Pancreas (tissue), 10 donors: ENCODE measurements around the gene TRIM29. TPM values are rescaled to one million over a fixed set of nuclear protein-coding genes. Genes with fewer than 3 reads are reported as not detected.
A peak's percentile ranks its signal among the peaks of the same experiment; 100 is the strongest.

Source experiments
- ATAC-seq, 4 donors: fragments of 200-7000 bp; cut with Tn5 transposase; one replicate each; pipeline versions ENCODE4 v1.8.0 to v1.9.1; 2020; ENCODE audit warnings: mild to moderate bottlenecking in 4 of 4, moderate library complexity in 4 of 4
- DNase-seq, 6 donors: peaks; one replicate each; pipeline ENCODE4 v3.0.0-alpha.2; 2020
- FAIRE-seq: peaks from 2 replicates; lab custom pipeline; 2012; peaks lifted over from hg19 to GRCh38; lab: Jason Lieb, UNC
- H3K27ac ChIP-seq, 4 donors: fragments of 200-600 bp; sonication (generic); 1 replicate in 3 of 4; 2 replicates in 1 of 4; pipeline versions ENCODE4 v1.5.0 to v1.8.0; 2020
- H3K27me3 ChIP-seq, 4 donors: fragments of 200-600 bp; one replicate each; pipeline ENCODE4 v1.8.0; 2021
- H3K36me3 ChIP-seq, 3 donors: fragments of 200-600 bp; sonication (generic) in 1 of 3; one replicate each; pipeline versions ENCODE4 v1.5.0 to v1.8.0; 2020 to 2021
- H3K4me1 ChIP-seq, 3 donors: fragments of 200-600 bp; one replicate each; pipeline ENCODE4 v1.8.0; 2021
- H3K4me3 ChIP-seq, 4 donors: fragments of 200-600 bp; sonication (generic) in 2 of 4; one replicate each; pipeline versions ENCODE4 v1.5.0 to v1.8.0; 2020 to 2021
- H3K9me3 ChIP-seq, 4 donors: fragments of 200-600 bp; one replicate each; pipeline ENCODE4 v1.8.0; 2021
- WGBS, 2 donors: extraction: QIAGEN DNeasy Blood & Tissue Kit; methylation state at CpG; one replicate each; pipeline ENCODE4 v1.1.7; 2013; 5-methylcytosine and 5-hydroxymethylcytosine counted together
- intact Hi-C, 3 donors: fragments of 100-400 bp; cut with DNase I; formaldehyde crosslinking; loops; one replicate each; pipeline versions ENCODE4 v1.11.1 to v1.14.2; 2022
- polyA plus RNA-seq, 2 donors: library from polyadenylated mRNA; stranded (reverse); fragments of 200-250 nt; gene quantifications; one replicate each; pipeline ENCODE4 v1.2.3, GENCODE V29; 2013
- total RNA-seq, 6 donors: library from RNA; stranded (reverse); fragmentation: NEBNext Ultra II Directional in 4 of 6; extraction: Animal tissue kit (Norgen Biotek cat#: 25700) in 4 of 6; gene quantifications; one replicate each; pipeline versions ENCODE4 v1.2.1 to v1.2.4, GENCODE V29; 2021 to 2023
- TF ChIP-seq, protein P1 (sequence below), 4 donors: fragments of 200-600 bp; sonication (generic) in 3 of 4; IDR thresholded peaks; one replicate each; pipeline versions ENCODE4 v1.5.0 to v1.8.0; 2021; ENCODE audit warnings: antibody characterized with exemption in 4 of 4
- donor health status: healthy with polysubstance abuse.
- donor health status: DM: no; HTN: no; CAD: no; lungs with moderate emphysema.
- donor health status: DM: no; HTN: no; CAD: no.
- donor health status: control.
- donor health status: control.
- donor health status: Bipolar disorder and iron deficiency.
- donor health status: DM: yes; HTN: yes; CAD: no.
- donor health status: DM: no; HTN: no; CAD: no.
- donor health status: DM: no; HTN: no; CAD: no.
- donor health status: DM: yes; HTN: yes; CAD: no.

Gene TRIM29
- total RNA-seq (1 to 10 TPM in 1 of 6 donors, under 1 TPM in 5; 0.38 to 1.4 (median 0.61) TPM), polyA plus RNA-seq (1 to 10 TPM in 1 of 2 donors, under 1 TPM in 1; 0.42 to 1.7 TPM)

DNA sequence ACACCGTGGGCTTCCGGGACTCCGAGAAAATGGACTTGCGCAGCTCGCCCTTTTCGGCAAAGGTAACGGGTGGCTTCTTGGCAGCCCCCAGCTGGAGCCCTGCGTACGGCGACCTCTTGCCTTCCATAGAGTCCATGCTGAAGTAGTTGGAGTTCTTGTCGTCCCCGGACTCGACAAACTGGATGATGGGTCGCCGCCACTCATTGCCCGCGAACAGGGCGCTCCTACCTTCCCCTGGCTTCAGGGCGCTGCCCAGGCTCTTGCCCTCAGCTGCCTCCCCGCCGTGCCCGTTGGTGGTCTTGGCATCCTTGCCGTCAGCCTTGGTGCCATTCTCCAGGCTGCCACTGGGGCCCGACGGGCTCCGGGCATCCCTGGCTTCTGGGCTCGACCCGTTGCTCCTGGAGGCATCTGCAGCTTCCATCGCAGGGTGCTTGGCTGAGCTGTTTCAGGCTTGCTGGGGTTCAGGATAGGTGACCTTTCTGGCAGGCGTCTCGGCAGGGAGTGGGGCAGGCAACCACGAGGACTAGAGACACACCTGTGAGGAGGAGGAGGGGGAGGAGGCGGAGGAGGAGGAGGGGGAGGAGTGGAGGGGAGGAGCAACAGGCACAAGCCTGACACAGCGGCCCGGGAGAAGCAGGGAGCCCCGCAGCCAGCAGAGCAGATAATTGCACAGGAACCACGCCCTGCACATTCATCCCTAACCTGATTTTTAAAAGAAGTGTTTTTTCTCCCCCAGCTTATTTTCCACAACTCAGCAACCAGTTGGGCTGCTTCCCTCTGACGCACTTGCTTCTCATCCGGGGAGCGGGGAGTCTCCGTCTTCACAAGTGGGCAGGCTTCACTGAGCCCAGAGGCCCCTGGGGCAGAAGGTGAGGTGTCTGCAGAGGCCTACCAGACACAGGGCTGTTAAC is at the start of gene TRIM29:
TSS of gene TRIM29 (minus strand) at position 503 of the 911 bp plus-strand sequence. CDS start at position 421, 82 bp downstream.
- TF ChIP-seq, protein P1, sequence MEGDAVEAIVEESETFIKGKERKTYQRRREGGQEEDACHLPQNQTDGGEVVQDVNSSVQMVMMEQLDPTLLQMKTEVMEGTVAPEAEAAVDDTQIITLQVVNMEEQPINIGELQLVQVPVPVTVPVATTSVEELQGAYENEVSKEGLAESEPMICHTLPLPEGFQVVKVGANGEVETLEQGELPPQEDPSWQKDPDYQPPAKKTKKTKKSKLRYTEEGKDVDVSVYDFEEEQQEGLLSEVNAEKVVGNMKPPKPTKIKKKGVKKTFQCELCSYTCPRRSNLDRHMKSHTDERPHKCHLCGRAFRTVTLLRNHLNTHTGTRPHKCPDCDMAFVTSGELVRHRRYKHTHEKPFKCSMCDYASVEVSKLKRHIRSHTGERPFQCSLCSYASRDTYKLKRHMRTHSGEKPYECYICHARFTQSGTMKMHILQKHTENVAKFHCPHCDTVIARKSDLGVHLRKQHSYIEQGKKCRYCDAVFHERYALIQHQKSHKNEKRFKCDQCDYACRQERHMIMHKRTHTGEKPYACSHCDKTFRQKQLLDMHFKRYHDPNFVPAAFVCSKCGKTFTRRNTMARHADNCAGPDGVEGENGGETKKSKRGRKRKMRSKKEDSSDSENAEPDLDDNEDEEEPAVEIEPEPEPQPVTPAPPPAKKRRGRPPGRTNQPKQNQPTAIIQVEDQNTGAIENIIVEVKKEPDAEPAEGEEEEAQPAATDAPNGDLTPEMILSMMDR (IDR thresholded peaks at IDR 0.05): no peak
- peak in 2 of 6 donors; percentile 18 to 53 for DNase-seq
- no peaks in the 10 kb centered on the region for H3K9me3 ChIP-seq
- peak in 3 of 4 donors; percentile 50 to 70 (median 62) for ATAC-seq
- no peaks in the 10 kb centered on the region for H3K27me3 ChIP-seq
- H3K36me3 ChIP-seq: no peaks in the 10 kb centered on the region
- no peaks in the 10 kb centered on the region for H3K4me1 ChIP-seq
- no peak within 1 kb of the TSS for H3K27ac ChIP-seq
- no peak within 1 kb of the TSS for H3K4me3 ChIP-seq
- 71 to 75% methylated on average over 41 of the region's 41 CpGs for WGBS, 2 donors
- no peak for FAIRE-seq
- intact Hi-C loops: no loop called here

- FAIRE-seq (no peak), DNase-seq (peak in 3 of 6 donors; percentile 37 to 62 (median 46)), ATAC-seq (peak in 3 of 4 donors; percentile 11 to 43 (median 29))
- Histone ChIP-seq H3K4me1 (peaks cover 38 to 54% (median 53%) of the 10 kb centered on the region in 3 donors), H3K9me3 (no peaks in the 10 kb centered on the region), H3K27me3 (no peaks in the 10 kb centered on the region), H3K4me3 (no peak overlapping the region), H3K36me3 (no peaks in the 10 kb centered on the region), H3K27ac (peak overlapping the region; percentile 79 to 92 (median 87))
- 23 to 24% methylated on average over 17 of the region's 17 CpGs for WGBS, 2 donors
- intact Hi-C loops: no loop called here
- TF ChIP-seq, protein P1 (IDR thresholded peaks at IDR 0.05): no peak
Observed at GRCh38 chr11:120186774-120187591, 49.1 kb upstream of the TRIM29 start.

DNA sequence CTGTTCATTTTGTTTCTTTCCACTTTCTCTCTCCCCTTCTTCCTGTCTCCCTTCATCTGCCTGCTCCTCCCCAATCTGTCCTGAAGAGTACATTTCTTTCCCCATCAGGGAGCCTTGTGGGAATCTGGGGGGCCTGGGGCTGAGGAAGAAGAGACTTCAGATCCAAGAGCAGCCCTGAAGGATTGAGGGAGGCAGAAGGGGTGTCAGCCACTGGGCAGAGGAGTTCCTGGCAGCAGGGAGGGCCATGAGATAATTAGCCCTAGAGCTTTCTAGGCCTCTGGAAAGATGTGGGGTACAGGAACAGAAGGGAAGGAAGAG is 48.5 kb upstream of the TRIM29 start:
- Histone ChIP-seq H3K9me3 (no peaks in the 10 kb centered on the region), H3K4me1 (peaks cover 38 to 54% (median 53%) of the 10 kb centered on the region in 3 donors), H3K27ac (peak overlapping the region; percentile 79 to 92 (median 87)), H3K36me3 (no peaks in the 10 kb centered on the region), H3K27me3 (no peaks in the 10 kb centered on the region), H3K4me3 (no peak overlapping the region)
- TF ChIP-seq, protein P1 (IDR thresholded peaks at IDR 0.05): no peak
- ATAC-seq (no peak), DNase-seq (peak in 1 of 6 donors; percentile 28), FAIRE-seq (no peak)
- intact Hi-C loops: no loop called here

DNA sequence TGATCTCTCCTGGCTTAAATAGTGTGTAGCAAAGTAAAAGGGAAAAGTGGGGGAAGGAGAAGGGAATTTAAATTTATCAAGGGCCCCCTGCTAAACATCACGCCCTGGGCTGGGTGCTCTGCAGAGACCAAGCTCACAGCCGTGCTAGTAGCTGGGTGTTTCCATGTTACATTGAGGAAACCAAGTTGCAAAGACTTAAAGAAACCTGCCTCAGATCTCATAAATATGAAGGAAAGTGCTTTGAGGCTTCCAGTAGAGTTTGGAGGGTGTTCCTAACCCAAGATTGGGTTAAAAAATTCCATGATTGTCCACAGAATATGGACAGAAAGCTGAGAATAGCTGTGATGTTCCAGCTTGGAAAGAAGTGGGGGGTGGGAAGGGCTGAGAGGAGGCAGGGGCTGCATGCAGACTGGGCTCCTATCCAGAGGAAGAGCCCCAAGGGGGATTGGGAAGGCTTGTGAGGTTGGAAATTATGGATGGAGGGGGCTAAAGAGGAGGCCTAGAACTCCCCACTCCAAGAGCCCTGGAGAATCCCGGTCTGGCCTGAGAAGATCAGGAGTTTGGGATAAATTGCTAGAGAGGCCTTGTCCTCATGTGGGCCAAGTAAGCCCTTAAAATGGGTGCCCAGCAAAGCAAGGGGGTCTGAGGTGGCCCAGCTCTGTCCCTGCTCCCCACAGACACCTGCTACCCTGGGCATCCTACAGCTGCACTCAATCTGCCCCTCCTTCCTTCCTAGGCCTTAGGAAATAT is 48.0 kb upstream of the TRIM29 start:
- H3K4me1 ChIP-seq: peaks cover 38 to 54% (median 53%) of the 10 kb centered on the region in 3 donors

More for the DNA sequence above, 48.0 kb upstream of the TRIM29 start:
- Histone ChIP-seq H3K36me3 (no peaks in the 10 kb centered on the region), H3K9me3 (no peaks in the 10 kb centered on the region), H3K27ac (peak overlapping the region; percentile 79 to 92 (median 87)), H3K4me3 (no peak overlapping the region), H3K27me3 (no peaks in the 10 kb centered on the region)
- ATAC-seq: peak in 1 of 4 donors; percentile 2
- WGBS, 2 donors: 36 to 37% methylated on average over 3 of the region's 3 CpGs
- intact Hi-C loops: no loop called here
- DNase-seq: peak in 3 of 6 donors; percentile 11 to 41 (median 33)
- no peak for FAIRE-seq
- TF ChIP-seq, protein P1 (IDR thresholded peaks at IDR 0.05): no peak
